ENCODE data around the gene AEBP2.

DNA sequence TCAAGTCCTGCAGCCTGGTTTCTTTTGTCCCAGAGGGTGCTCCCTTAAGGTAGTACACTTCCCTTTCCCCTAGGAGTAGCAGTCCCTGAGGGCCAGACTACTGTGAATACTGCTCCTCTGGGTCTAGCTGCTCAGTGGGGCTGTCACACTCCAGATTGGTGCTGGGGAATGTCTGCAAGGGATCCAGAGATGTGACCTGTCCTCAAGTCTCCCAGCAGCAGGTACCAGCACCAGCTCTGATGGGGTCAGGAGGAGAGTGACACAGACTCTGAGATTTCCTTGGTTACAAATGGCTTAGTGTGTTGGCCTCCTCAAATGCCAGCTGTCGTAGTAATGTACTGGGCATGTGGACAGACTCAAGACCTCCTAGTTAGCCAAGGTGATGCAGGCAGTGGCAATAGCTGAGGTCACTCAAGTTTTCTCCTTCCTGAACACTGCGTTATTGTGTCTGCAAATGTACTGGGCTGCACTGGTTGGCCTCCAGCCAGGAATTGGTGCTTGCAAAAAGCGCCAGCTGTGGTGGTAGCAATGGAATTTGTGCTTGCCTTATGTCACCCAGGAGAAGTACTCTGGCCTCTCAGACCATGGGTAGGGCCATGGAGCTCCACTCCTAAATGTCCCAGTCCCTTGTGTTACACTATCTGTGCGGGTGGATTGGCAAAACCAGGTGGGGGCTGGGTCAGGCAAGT, 36.4 kb upstream of the AEBP2 start:
- TF ChIP-seq EZH2 (IDR thresholded peaks at IDR 0.05; ENCODE audit: insufficient read depth, poor library complexity, severe bottlenecking): no peak
- no peak for TF ChIP-seq EZH2phosphoT487 (IDR thresholded peaks at IDR 0.05; ENCODE audit: insufficient read depth, low read depth)
